H9 (cell line): Measurements from ENCODE around the gene HPRT1. TPM values are rescaled to one million over a fixed set of nuclear protein-coding genes. Genes with fewer than 3 reads are reported as not detected.

Experiments
- DNase-seq: peaks from one replicate; pipeline ENCODE4 v3.0.0-alpha.2; 2017
- H2AFZ ChIP-seq: one replicate; pipeline ENCODE4 v1.6.1; 2013; ENCODE audit warnings: mild to moderate bottlenecking, low read length, control low read depth, moderate library complexity
- H2AK5ac ChIP-seq: 2 replicates; pipeline ENCODE4 v1.6.1; 2013; ENCODE audit warnings: low read length, control low read depth, mixed read lengths; ENCODE audit not compliant: insufficient read length
- H2BK120ac ChIP-seq: one replicate; pipeline ENCODE4 v1.6.1; 2013; ENCODE audit warnings: low read depth, mild to moderate bottlenecking, low read length, control low read depth, inconsistent platforms; ENCODE audit not compliant: poor library complexity, severe bottlenecking
- H2BK12ac ChIP-seq: 2 replicates; pipeline ENCODE4 v1.6.1; 2013; ENCODE audit warnings: low read length, control low read depth, mixed read lengths, low read depth; ENCODE audit not compliant: insufficient read length
- H2BK15ac ChIP-seq: 2 replicates; pipeline ENCODE4 v1.6.1; 2013; ENCODE audit warnings: low read depth, low read length, control low read depth
- H2BK20ac ChIP-seq: one replicate; pipeline ENCODE4 v1.6.1; 2013; ENCODE audit warnings: low read depth, mild to moderate bottlenecking, low read length, control low read depth, inconsistent platforms; ENCODE audit not compliant: poor library complexity, severe bottlenecking
- H2BK5ac ChIP-seq: 2 replicates; pipeline ENCODE4 v1.6.1; 2013; ENCODE audit warnings: low read length, control low read depth, mixed read lengths; ENCODE audit not compliant: insufficient read length
- H3K14ac ChIP-seq: 2 replicates; pipeline ENCODE4 v1.6.1; 2013; ENCODE audit warnings: low read length, control low read depth; ENCODE audit not compliant: insufficient read depth
- H3K18ac ChIP-seq: 2 replicates; pipeline ENCODE4 v1.6.1; 2013; ENCODE audit warnings: low read depth, mild to moderate bottlenecking, mixed read lengths, low read length, control low read depth; ENCODE audit not compliant: insufficient read length
- H3K23ac ChIP-seq: 2 replicates; pipeline ENCODE4 v1.6.1; 2013; ENCODE audit warnings: low read length, control low read depth, mixed read lengths, low read depth; ENCODE audit not compliant: insufficient read length
- H3K23me2 ChIP-seq: 2 replicates; pipeline ENCODE4 v1.6.1; 2013; ENCODE audit warnings: low read depth, mild to moderate bottlenecking, mixed read lengths, low read length, control low read depth; ENCODE audit not compliant: insufficient read length, poor library complexity, severe bottlenecking
- H3K27ac ChIP-seq: 2 replicates; pipeline ENCODE4 v1.5.1; 2013; ENCODE audit warnings: low read length, control low read depth, mixed read lengths, low read depth; ENCODE audit not compliant: insufficient read length
- H3K27me3 ChIP-seq: 2 replicates; pipeline ENCODE4 v1.6.1; 2013; ENCODE audit warnings: low read length, control low read depth, inconsistent platforms; ENCODE audit not compliant: insufficient read depth
- H3K4ac ChIP-seq: 2 replicates; pipeline ENCODE4 v1.6.1; 2013; ENCODE audit warnings: low read depth, mild to moderate bottlenecking, control low read depth, inconsistent platforms, low read length, moderate library complexity
- H3K4me1 ChIP-seq: 2 replicates; pipeline ENCODE4 v1.6.1; 2013; ENCODE audit warnings: low read length, control low read depth, inconsistent platforms; ENCODE audit not compliant: insufficient read depth
- H3K4me2 ChIP-seq: 2 replicates; pipeline ENCODE4 v1.6.1; 2013; ENCODE audit warnings: low read length, control low read depth, mixed read lengths; ENCODE audit not compliant: insufficient read length, insufficient read depth
- H3K56ac ChIP-seq: 2 replicates; pipeline ENCODE4 v1.6.1; 2013; ENCODE audit warnings: low read depth, mild to moderate bottlenecking, mixed read lengths, low read length, control low read depth; ENCODE audit not compliant: insufficient read length
- H3K79me1 ChIP-seq: 2 replicates; pipeline ENCODE4 v1.6.1; 2013; ENCODE audit warnings: low read depth, mild to moderate bottlenecking, moderate library complexity, low read length, control low read depth, inconsistent platforms; ENCODE audit not compliant: insufficient read depth, poor library complexity, severe bottlenecking
- H3K79me2 ChIP-seq: 2 replicates; pipeline ENCODE4 v1.6.1; 2013; ENCODE audit warnings: low read length, control low read depth, inconsistent platforms; ENCODE audit not compliant: insufficient read depth
- H3K9ac ChIP-seq: 2 replicates; pipeline ENCODE4 v1.6.1; 2013; ENCODE audit warnings: low read length, control low read depth, mixed read lengths; ENCODE audit not compliant: insufficient read length; ENCODE audit errors: extremely low read depth
- H3K9me3 ChIP-seq: one replicate; pipeline ENCODE4 v1.6.1; 2013; ENCODE audit warnings: low read depth, low read length, inconsistent platforms; ENCODE audit not compliant: control insufficient read depth
- H3T11ph ChIP-seq: one replicate; pipeline ENCODE4 v1.6.1; 2013; ENCODE audit warnings: mild to moderate bottlenecking, low read length, control low read depth, inconsistent platforms
- H4K20me1 ChIP-seq: one replicate; pipeline ENCODE4 v1.6.1; 2013; ENCODE audit not compliant: control insufficient read depth, insufficient read length, insufficient read depth
- H4K5ac ChIP-seq: 2 replicates; pipeline ENCODE4 v1.6.1; 2013; ENCODE audit warnings: low read depth, mild to moderate bottlenecking, mixed read lengths, low read length, control low read depth; ENCODE audit not compliant: insufficient read length
- H4K8ac ChIP-seq: replicated peaks from 2 replicates; pipeline ENCODE4 v1.6.1; 2013; ENCODE audit warnings: low read length, control low read depth, mixed read lengths, low read depth; ENCODE audit not compliant: insufficient read length
- H4K91ac ChIP-seq: 2 replicates; pipeline ENCODE4 v1.6.1; 2013; ENCODE audit warnings: low read depth, mild to moderate bottlenecking, moderate library complexity, mixed read lengths, low read length, control low read depth; ENCODE audit not compliant: insufficient read length
- H3K27ac Mint-ChIP-seq, 3 experiments: 2 replicates in 2 of 3; 3 replicates in 1 of 3; pipeline ENCODE4 v1.8.0; 2020 to 2021; ENCODE audit warnings: mixed read lengths in 3 of 3, mild to moderate bottlenecking in 1 of 3, moderate library complexity in 1 of 3
- H3K27me3 Mint-ChIP-seq: 2 replicates; pipeline ENCODE4 v1.8.0; 2021; ENCODE audit warnings: low read depth, mild to moderate bottlenecking, moderate library complexity, mixed read lengths
- H3K36me3 Mint-ChIP-seq, 3 experiments: 2 replicates in 2 of 3; 3 replicates in 1 of 3; pipeline ENCODE4 v1.8.0; 2020 to 2021; ENCODE audit warnings: low read depth in 3 of 3, mixed read lengths in 3 of 3; ENCODE audit not compliant: insufficient read depth in 1 of 3
- H3K4me1 Mint-ChIP-seq, 2 experiments: 2 replicates each; pipeline ENCODE4 v1.8.0; 2020; ENCODE audit warnings: mixed read lengths in 2 of 2
- H3K4me3 Mint-ChIP-seq, 2 experiments: 2 replicates in 1 of 2; 3 replicates in 1 of 2; pipeline ENCODE4 v1.8.0; 2020 to 2021; ENCODE audit warnings: mild to moderate bottlenecking in 2 of 2, mixed read lengths in 2 of 2, moderate library complexity in 1 of 2
- H3K9me3 Mint-ChIP-seq, 2 experiments: 2 replicates in 1 of 2; 3 replicates in 1 of 2; pipeline ENCODE4 v1.8.0; 2020; ENCODE audit warnings: mild to moderate bottlenecking in 2 of 2, mixed read lengths in 2 of 2, moderate library complexity in 1 of 2
- CTCF ChIP-seq: fragments of 200-600 bp; sonication (generic); conservative IDR thresholded peaks from 3 replicates; pipeline ENCODE4 v1.8.0; 2021; ENCODE audit warnings: antibody characterized with exemption, mild to moderate bottlenecking
- WGBS: extraction: QIAGEN DNeasy Blood & Tissue Kit; methylation state at CpG from one replicate; pipeline ENCODE4 v1.1.7; 2013; ENCODE audit warnings: missing lambda C conversion rate, low lambda C conversion rate, mixed read lengths; ENCODE audit not compliant: insufficient read length; ENCODE audit errors: extremely low coverage; 5-methylcytosine and 5-hydroxymethylcytosine counted together
- total RNA-seq: library from RNA; stranded (reverse); gene quantifications from 2 replicates; pipeline ENCODE4 v1.2.1, GENCODE V29; 2021

Gene HPRT1
- total RNA-seq, 1 experiment from 2014 or later: 39.2 TPM

- Histone ChIP-seq H3K23me2 (no peaks in the 10 kb centered on the region), H3K18ac (no peak overlapping the region), H3K79me1 (no peaks in the 10 kb centered on the region), H4K5ac (no peak overlapping the region), H2BK12ac (no peak overlapping the region), H2AFZ (no peak overlapping the region), H3K4ac (no peak overlapping the region), H4K8ac (no peak overlapping the region), H2BK5ac (no peak overlapping the region), H2BK120ac (no peak overlapping the region), H2AK5ac (no peak overlapping the region), H3K56ac (no peak overlapping the region), H3K4me2 (no peak overlapping the region), H3K14ac (no peak overlapping the region), H4K20me1 (no peaks in the 10 kb centered on the region), H4K91ac (no peak overlapping the region), H2BK20ac (no peak overlapping the region), H3K27ac (no peak overlapping the region), H3K9me3 (no peaks in the 10 kb centered on the region), H3T11ph (no peak overlapping the region), H3K79me2 (no peaks in the 10 kb centered on the region), H2BK15ac (no peak overlapping the region), H3K4me1 (no peaks in the 10 kb centered on the region), H3K9ac (no peak overlapping the region), H3K23ac (no peak overlapping the region), H3K27me3 (no peaks in the 10 kb centered on the region)
- no peaks in the 10 kb centered on the region for H3K27me3 Mint-ChIP-seq
- H3K4me1 Mint-ChIP-seq: no peaks in the 10 kb centered on the region
- H3K9me3 Mint-ChIP-seq: peaks cover 0 to 33% of the 10 kb centered on the region in 2 experiments; a peak in 2 of 5 replicates
- DNase-seq: no peak
- H3K4me3 Mint-ChIP-seq: no peak overlapping the region
- H3K36me3 Mint-ChIP-seq: peaks cover 19 to 32% (median 29%) of the 10 kb centered on the region in 3 experiments; a peak in 6 of 7 replicates
- H3K27ac Mint-ChIP-seq: no peak overlapping the region
- WGBS: no CpG with 5 or more reads among the region's 1 CpG
- TF ChIP-seq CTCF: peak; percentile 70
Measured at GRCh38 chrX:134484039-134484438, 24.1 kb downstream of the HPRT1 start.
